Measurements from ENCODE around the gene BEND4. TPM values are rescaled to one million over a fixed set of nuclear protein-coding genes. Genes with fewer than 3 reads are reported as not detected.

BEND4 gene
- total RNA-seq, 1 experiment from 2014 or later = not detected

DNA sequence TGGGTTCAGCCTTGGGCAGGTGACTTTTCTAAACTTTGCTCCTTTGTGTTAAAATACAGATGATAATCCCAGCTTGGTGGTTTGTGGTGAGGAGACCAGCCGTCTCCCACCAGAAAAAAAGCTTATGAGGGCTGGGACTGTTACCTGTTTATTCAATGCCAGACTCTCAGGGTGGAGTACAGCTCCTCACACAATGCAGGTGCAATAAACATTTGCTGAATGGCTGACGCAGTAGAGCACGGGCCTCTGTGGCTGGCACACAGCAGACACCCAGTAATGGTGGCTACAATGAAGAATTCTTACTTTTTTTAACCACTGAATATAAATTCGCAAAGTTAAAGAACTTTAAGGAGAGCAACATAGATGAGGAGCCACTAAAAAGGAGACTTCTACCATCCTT is 30.2 kb downstream of the BEND4 start:
- DNase-seq (no peak), ATAC-seq (no peak)
- Histone ChIP-seq H3K79me2 (ENCODE audit: low read length) (no peaks in the 10 kb centered on the region), H3K4me2 (ENCODE audit: low read length) (no peak overlapping the region), H3K9ac (ENCODE audit: low read length) (no peak overlapping the region), H3K4me1 (ENCODE audit: insufficient read depth, low read length) (no peaks in the 10 kb centered on the region), H2AFZ (ENCODE audit: low read length) (no peak overlapping the region), H3K27ac (ENCODE audit: low read length) (no peak overlapping the region), H3K4me3 (ENCODE audit: low read length) (no peak overlapping the region), H4K20me1 (ENCODE audit: low read length) (no peaks in the 10 kb centered on the region), H3K36me3 (ENCODE audit: low read depth, low read length) (no peaks in the 10 kb centered on the region), H3F3A (ENCODE audit: low read length, unreplicated experiment) (no peaks in the 10 kb centered on the region), H3K27me3 (ENCODE audit: low read length) (0 out of 2 replicates have a peak, but pooled peaks cover 4% of the 10 kb centered on the region), H3K9me3 (ENCODE audit: low read length) (no peaks in the 10 kb centered on the region), H3K9me2 (replicated peaks; ENCODE audit: low read length) (no peaks in the 10 kb centered on the region)
- no peak for TF ChIP-seq EZH2phosphoT487 (IDR thresholded peaks at IDR 0.05; ENCODE audit: borderline replicate concordance, low read length)
- TF ChIP-seq, protein P1, sequence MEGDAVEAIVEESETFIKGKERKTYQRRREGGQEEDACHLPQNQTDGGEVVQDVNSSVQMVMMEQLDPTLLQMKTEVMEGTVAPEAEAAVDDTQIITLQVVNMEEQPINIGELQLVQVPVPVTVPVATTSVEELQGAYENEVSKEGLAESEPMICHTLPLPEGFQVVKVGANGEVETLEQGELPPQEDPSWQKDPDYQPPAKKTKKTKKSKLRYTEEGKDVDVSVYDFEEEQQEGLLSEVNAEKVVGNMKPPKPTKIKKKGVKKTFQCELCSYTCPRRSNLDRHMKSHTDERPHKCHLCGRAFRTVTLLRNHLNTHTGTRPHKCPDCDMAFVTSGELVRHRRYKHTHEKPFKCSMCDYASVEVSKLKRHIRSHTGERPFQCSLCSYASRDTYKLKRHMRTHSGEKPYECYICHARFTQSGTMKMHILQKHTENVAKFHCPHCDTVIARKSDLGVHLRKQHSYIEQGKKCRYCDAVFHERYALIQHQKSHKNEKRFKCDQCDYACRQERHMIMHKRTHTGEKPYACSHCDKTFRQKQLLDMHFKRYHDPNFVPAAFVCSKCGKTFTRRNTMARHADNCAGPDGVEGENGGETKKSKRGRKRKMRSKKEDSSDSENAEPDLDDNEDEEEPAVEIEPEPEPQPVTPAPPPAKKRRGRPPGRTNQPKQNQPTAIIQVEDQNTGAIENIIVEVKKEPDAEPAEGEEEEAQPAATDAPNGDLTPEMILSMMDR (conservative IDR thresholded peaks at IDR 0.05; ENCODE audit: low read depth, low read length) = no peak
- BruUV-seq (replicated peaks) = no TSS peak
- intact Hi-C loops (cut with micrococcal nuclease) = no loop called here
- ChIA-PET CTCF (no interaction called here), POLR2A (ENCODE audit: unreplicated experiment) (no interaction called here)

DNA sequence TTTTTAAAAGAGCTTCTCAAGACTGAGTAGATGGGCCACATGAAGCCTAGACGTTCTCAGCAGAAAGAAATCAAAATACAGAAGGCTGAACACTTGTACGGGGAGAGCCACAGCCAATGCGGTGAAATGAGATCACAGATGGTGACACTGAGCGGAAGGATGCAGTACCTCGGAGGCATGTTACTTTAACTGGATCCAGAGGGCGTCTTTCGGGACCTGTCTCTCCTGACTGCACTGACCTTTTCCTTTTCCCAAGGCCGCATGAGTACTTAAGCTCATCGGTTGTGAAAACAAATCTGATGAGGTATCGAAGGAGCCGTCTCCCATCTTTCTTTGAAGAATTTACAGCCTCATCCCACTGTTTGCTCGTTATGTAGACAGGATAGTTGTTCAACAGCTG is 32.6 kb downstream of the BEND4 start:
- no peak for TF ChIP-seq EZH2phosphoT487 (IDR thresholded peaks at IDR 0.05; ENCODE audit: borderline replicate concordance, low read length)
- TF ChIP-seq, protein P1 (conservative IDR thresholded peaks at IDR 0.05; ENCODE audit: low read depth, low read length) = no peak
- no peak for TF ChIP-seq EZH2 (IDR thresholded peaks at IDR 0.05; ENCODE audit: low read length, unreplicated experiment)
- H4K20me1 ChIP-seq (ENCODE audit: low read length) = no peaks in the 10 kb centered on the region
- DNase-seq (no peak), ATAC-seq (no peak)
- H3K4me1 ChIP-seq (ENCODE audit: insufficient read depth, low read length) = no peaks in the 10 kb centered on the region
- no peaks in the 10 kb centered on the region for H3K36me3 ChIP-seq (ENCODE audit: low read depth, low read length)
- no peaks in the 10 kb centered on the region for H3K79me2 ChIP-seq (ENCODE audit: low read length)
- H3K27me3 ChIP-seq (ENCODE audit: low read length) = peaks cover 14% of the 10 kb centered on the region; the same call in 1 of the 2 replicates
- no peak overlapping the region for H3K9ac ChIP-seq (ENCODE audit: low read length)
- no peaks in the 10 kb centered on the region for H3F3A ChIP-seq (ENCODE audit: low read length, unreplicated experiment)
- no peak overlapping the region for H2AFZ ChIP-seq (ENCODE audit: low read length)
- intact Hi-C loops (cut with micrococcal nuclease) = no loop called here
- no peak overlapping the region for H3K4me3 ChIP-seq (ENCODE audit: low read length)
- CTCF ChIA-PET = no interaction called here
- POLR2A ChIA-PET (ENCODE audit: unreplicated experiment) = no interaction called here
- H3K9me2 ChIP-seq (replicated peaks; ENCODE audit: low read length) = no peaks in the 10 kb centered on the region
- H3K27ac ChIP-seq (ENCODE audit: low read length) = no peak overlapping the region
- BruUV-seq (replicated peaks) = no TSS peak
- no peak overlapping the region for H3K4me2 ChIP-seq (ENCODE audit: low read length)
- no peaks in the 10 kb centered on the region for H3K9me3 ChIP-seq (ENCODE audit: low read length)

DNA sequence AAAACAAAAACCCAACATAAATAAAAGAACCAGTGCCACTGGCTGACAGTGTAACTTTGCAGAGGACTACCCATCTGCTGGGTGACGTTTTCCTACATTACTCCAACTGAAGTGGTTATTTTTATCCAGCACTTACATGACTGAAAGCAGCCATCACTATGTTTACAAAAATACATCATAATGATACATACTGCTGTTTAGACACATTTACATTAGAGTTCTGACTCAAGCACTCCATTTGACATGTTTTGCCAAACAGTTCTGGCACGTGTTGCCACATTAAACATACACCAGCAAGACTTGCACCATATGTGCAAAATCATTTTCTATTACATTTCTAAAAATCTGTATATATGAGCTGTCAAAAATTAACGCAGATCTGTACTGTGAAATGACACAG is 39.6 kb downstream of the BEND4 start:
- ChIA-PET CTCF (no interaction called here), POLR2A (ENCODE audit: unreplicated experiment) (no interaction called here)
- Histone ChIP-seq H4K20me1 (ENCODE audit: low read length) (no peaks in the 10 kb centered on the region), H3K27ac (ENCODE audit: low read length) (no peak overlapping the region), H3K36me3 (ENCODE audit: low read depth, low read length) (no peaks in the 10 kb centered on the region), H3K27me3 (ENCODE audit: low read length) (peaks cover 52% of the 10 kb centered on the region), H3K4me1 (ENCODE audit: insufficient read depth, low read length) (no peaks in the 10 kb centered on the region), H3K9me3 (ENCODE audit: low read length) (no peaks in the 10 kb centered on the region), H3K4me3 (ENCODE audit: low read length) (no peak overlapping the region), H3K9ac (ENCODE audit: low read length) (no peak overlapping the region), H3K79me2 (ENCODE audit: low read length) (no peaks in the 10 kb centered on the region), H3K4me2 (ENCODE audit: low read length) (no peak overlapping the region), H3K9me2 (replicated peaks; ENCODE audit: low read length) (no peaks in the 10 kb centered on the region), H2AFZ (ENCODE audit: low read length) (no peak overlapping the region), H3F3A (ENCODE audit: low read length, unreplicated experiment) (no peaks in the 10 kb centered on the region)
- no peak for ATAC-seq
- intact Hi-C loops (cut with micrococcal nuclease) = no loop called here
- no peak for TF ChIP-seq EZH2 (IDR thresholded peaks at IDR 0.05; ENCODE audit: low read length, unreplicated experiment)
- TF ChIP-seq, protein P1 (conservative IDR thresholded peaks at IDR 0.05; ENCODE audit: low read depth, low read length) = no peak
- TF ChIP-seq EZH2phosphoT487 (IDR thresholded peaks at IDR 0.05; ENCODE audit: borderline replicate concordance, low read length) = no peak
- DNase-seq = no peak
- BruUV-seq (replicated peaks) = no TSS peak
